NCI-H128 (cell line): ENCODE results near the gene UCP2.
"Not testable (repeated sequence)": the region's sequence is repeated elsewhere in the genome, so short reads cannot be mapped to it uniquely, and the experiment has no call there.

Experiments
- DNase-seq: peaks from one replicate; lab custom pipeline; 2025; ENCODE audit not compliant: unreplicated experiment; lab: John Stamatoyannopoulos, UW

The UCP2 gene

DNA sequence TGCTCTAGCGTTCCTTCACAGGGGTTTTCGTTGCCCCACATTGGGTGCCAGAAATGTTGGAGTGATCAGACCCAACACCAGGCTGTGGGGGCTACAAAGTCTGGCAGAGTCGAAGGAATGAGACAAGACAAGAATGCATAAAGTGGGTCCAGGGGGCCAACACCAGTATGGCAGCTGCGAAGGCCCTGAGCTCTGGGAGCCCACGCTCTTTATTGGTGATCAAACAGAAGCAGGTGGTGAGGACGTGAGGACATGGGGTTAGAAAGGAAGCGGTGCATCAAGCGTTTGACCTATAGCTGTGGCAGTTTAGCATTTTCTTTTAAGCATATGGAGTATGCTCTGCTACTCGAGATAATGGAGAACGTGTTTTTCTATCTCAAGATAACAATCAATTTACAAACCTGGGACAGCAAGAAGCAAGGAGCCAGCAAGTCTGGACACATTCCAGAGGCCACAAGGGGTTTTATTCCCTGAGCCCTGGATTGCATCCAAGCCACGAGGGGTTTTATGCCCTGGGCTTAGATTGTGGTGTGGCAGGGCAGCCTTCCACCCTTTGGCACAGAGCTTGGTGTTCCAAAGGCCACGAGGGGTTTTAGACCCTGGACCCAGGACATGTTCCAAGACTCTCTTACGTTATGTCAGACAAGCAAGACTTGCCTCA lies 35.7 kb downstream of the UCP2 start:
- no peak for DNase-seq

- no peak for DNase-seq
Observed at GRCh38 chr11:73945396-73945795, 37.2 kb downstream of the UCP2 start.

DNA sequence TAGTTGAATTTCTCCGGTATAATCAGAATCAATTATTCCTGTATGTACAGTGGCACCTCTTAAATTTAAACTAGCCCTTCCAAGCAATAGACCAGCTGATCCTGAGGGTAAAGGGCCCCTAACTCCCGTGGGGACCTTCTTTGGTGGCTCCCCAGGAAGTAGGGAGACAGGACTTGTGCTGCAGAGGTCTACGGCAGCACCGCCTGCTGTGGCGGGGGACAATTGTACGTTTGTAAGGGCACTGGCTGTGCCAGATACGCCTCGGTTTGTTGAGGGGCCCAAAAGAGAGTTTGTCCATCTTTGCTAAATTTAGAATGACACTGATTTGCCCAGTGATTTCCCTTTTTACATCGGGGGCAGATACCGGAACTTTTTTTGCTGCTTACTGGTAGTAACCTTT lies 37.7 kb downstream of the UCP2 start:
- DNase-seq: no peak

DNA sequence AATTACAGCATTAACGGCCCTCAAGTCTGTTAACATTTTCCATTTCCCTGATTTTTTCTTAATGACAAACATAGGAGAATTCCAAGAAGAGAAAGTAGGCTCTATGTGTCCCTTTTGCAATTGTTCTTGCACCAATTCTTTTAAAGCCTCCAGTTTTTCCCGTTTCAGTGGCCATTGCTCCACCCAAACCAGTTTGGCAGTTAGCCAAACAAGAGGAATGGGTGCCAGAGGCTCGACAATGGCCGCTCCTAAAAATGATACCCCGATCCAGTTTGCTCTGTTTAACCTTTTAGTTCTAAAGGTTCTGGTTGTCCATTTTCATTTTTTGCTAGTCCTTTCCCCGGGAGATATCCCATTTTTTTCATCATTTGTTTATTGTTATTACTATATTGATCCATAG lies 38.6 kb downstream of the UCP2 start:
- DNase-seq: no peak

GRCh38 chr11:73942010-73942409 lies 40.6 kb downstream of the UCP2 start:
- no peak for DNase-seq

DNA sequence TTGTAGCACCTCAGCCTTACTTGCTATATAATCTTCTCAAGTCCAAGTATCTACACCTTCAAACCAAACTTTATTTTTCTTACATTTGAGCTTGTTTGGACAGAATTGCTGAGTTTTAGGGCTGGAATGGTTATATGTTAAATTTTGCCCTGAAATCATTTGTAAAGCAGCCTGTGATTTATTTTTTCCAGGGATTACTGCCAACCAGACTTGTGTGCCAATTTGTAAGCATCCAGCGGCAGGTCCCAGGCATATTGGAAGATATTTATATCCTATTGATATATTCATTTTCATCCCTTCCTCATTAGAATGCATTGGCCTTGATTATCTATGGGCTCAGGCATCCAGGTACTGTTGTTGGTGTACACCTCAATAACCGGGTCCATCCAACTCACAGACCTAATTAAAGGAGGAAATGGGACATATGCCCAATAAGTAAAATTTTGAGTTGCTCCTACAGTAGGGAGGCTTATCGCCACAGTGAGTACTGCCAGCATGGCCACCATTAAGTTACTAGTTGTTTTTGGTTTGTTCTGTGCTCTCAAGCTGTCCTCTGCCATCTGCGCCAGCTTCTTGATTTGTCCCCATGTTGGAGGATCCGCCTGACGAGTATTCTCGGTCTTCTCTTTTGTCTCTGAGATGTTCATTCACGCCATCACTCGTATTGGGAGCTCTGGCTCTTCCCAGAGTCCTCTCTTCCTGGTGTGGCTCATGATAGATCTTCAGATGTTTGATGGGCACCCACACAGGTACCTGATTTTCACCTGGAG lies 41.7 kb downstream of the UCP2 start:
- no peak for DNase-seq

- DNase-seq: no peak
Observed at GRCh38 chr11:73939096-73939495, 43.5 kb downstream of the UCP2 start.

GRCh38 chr11:73936047-73936446 lies 46.6 kb downstream of the UCP2 start:
- DNase-seq: not testable (repeated sequence)

- DNase-seq: no peak
Observed at GRCh38 chr11:73932781-73933180, 49.9 kb downstream of the UCP2 start.

GRCh38 chr11:73931951-73932350 lies 50.7 kb downstream of the UCP2 start:
- no peak for DNase-seq

DNA sequence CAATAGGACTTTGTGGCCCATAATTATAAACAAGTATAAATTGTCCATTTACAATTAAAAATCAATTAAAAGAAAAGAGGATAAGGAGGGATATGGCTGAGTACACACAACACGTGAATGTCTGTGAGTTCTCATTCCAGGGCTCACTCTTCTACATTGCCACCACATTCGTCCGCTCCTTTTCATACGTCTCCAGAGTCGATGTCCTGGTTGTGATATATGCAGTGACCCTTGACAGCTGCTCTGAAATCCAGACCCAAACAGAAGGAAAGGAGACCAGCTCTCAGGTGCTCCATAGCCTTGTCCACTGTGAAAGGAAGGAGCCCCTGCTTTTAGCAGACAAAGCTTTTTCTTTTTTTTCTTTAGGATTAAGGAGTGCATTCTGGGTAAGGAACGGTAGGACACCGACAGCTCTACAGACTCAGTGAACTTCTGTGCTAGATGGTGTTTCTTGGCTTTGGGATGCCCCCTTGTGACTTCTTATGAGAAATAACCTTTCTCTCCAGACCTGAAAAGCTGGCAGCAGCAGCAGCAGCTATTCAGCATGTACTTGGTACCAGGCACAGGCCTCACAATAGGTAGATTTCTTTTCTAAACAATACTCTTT lies 51.5 kb downstream of the UCP2 start:
- peak; percentile 17 for DNase-seq

DNA sequence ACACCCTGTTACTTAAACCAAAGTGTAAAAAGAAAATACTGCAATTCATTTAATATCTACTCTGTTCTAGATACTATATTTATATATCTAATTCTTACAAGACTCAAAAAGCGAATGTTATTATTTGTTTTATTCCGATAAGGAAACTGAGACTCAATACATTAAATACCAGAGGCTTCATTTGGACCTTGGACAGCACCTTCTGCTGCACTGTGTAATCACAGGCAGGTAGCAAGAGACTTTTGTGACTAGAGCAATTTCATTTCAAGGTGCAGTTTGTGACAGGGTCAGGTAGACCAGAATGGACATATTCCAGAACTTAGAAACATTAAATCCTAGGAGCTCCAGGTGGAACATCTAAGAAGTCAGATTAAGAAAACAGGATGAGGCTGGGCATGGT lies 53.3 kb downstream of the UCP2 start:
- DNase-seq: no peak
